ENCODE measurements around the gene CENPU.
A peak's percentile ranks its signal among the peaks of the same experiment; 100 is the strongest.

CENPU gene

GRCh38 chr4:184776821-184777220, 42.9 kb upstream of the CENPU start:
- Histone ChIP-seq H3K36me3 (ENCODE audit: insufficient read depth) (no peaks in the 10 kb centered on the region), H3K4me3 (IDR thresholded peaks at IDR 0.05; ENCODE audit: insufficient read depth, low read depth, low read length) (no peak overlapping the region), H3K27ac (0 out of 2 replicates have a peak overlapping the region, but pooled peaks have one; percentile 4), H2AFZ (ENCODE audit: low read depth) (no peak overlapping the region), H3K4me2 (peak overlapping the region; percentile 20), H3K9ac (no peak overlapping the region), H3K4me1 (ENCODE audit: low read depth, poor library complexity, severe bottlenecking) (peaks cover 23% of the 10 kb centered on the region), H3K27me3 (ENCODE audit: insufficient read depth, low read depth) (no peaks in the 10 kb centered on the region), H3K79me2 (ENCODE audit: insufficient read depth, low read depth) (no peaks in the 10 kb centered on the region), H4K20me1 (ENCODE audit: insufficient read depth) (no peaks in the 10 kb centered on the region)
- TF ChIP-seq CTCF (conservative IDR thresholded peaks at IDR 0.05; ENCODE audit: low read depth, low read length), result no peak

GRCh38 chr4:184775854-184776555, 42.1 kb upstream of the CENPU start:
- H3K36me3 ChIP-seq (ENCODE audit: insufficient read depth), result no peaks in the 10 kb centered on the region
- no peak overlapping the region for H3K4me2 ChIP-seq
- TF ChIP-seq CTCF (conservative IDR thresholded peaks at IDR 0.05; ENCODE audit: low read depth, low read length), result no peak
- no peak overlapping the region for H3K9ac ChIP-seq
- no peaks in the 10 kb centered on the region for H3K27me3 ChIP-seq (ENCODE audit: insufficient read depth, low read depth)
- no peak overlapping the region for H3K27ac ChIP-seq
- no peaks in the 10 kb centered on the region for H4K20me1 ChIP-seq (ENCODE audit: insufficient read depth)
- no peaks in the 10 kb centered on the region for H3K79me2 ChIP-seq (ENCODE audit: insufficient read depth, low read depth)
- H3K4me3 ChIP-seq (IDR thresholded peaks at IDR 0.05; ENCODE audit: insufficient read depth, low read depth, low read length), result no peak overlapping the region
- H3K4me1 ChIP-seq (ENCODE audit: low read depth, poor library complexity, severe bottlenecking), result peaks cover 23% of the 10 kb centered on the region
- H2AFZ ChIP-seq (ENCODE audit: low read depth), result no peak overlapping the region

- TF ChIP-seq CTCF (conservative IDR thresholded peaks at IDR 0.05; ENCODE audit: low read depth, low read length), result no peak
- H3K4me2 ChIP-seq, result no peak overlapping the region
Measured at GRCh38 chr4:184774152-184774551, 40.3 kb upstream of the CENPU start.

GRCh38 chr4:184771416-184771815, 37.5 kb upstream of the CENPU start:
- H3K9ac ChIP-seq, result no peak overlapping the region
- no peak for TF ChIP-seq CTCF (conservative IDR thresholded peaks at IDR 0.05; ENCODE audit: low read depth, low read length)
- H4K20me1 ChIP-seq (ENCODE audit: insufficient read depth), result no peaks in the 10 kb centered on the region
- H3K36me3 ChIP-seq (ENCODE audit: insufficient read depth), result no peaks in the 10 kb centered on the region
- H2AFZ ChIP-seq (ENCODE audit: low read depth), result no peak overlapping the region
- no peak overlapping the region for H3K4me2 ChIP-seq
- no peak overlapping the region for H3K4me3 ChIP-seq (IDR thresholded peaks at IDR 0.05; ENCODE audit: insufficient read depth, low read depth, low read length)
- no peaks in the 10 kb centered on the region for H3K27me3 ChIP-seq (ENCODE audit: insufficient read depth, low read depth)
- no peak overlapping the region for H3K27ac ChIP-seq
- no peaks in the 10 kb centered on the region for H3K79me2 ChIP-seq (ENCODE audit: insufficient read depth, low read depth)
- peaks cover under 1% of the 10 kb centered on the region for H3K4me1 ChIP-seq (ENCODE audit: low read depth, poor library complexity, severe bottlenecking)

More at GRCh38 chr4:184774152-184774551, 40.3 kb upstream of the CENPU start:
- Histone ChIP-seq H3K4me1 (ENCODE audit: low read depth, poor library complexity, severe bottlenecking) (peaks cover 23% of the 10 kb centered on the region), H3K79me2 (ENCODE audit: insufficient read depth, low read depth) (no peaks in the 10 kb centered on the region), H3K36me3 (ENCODE audit: insufficient read depth) (no peaks in the 10 kb centered on the region), H3K27me3 (ENCODE audit: insufficient read depth, low read depth) (no peaks in the 10 kb centered on the region), H3K4me3 (IDR thresholded peaks at IDR 0.05; ENCODE audit: insufficient read depth, low read depth, low read length) (no peak overlapping the region), H3K9ac (no peak overlapping the region), H2AFZ (ENCODE audit: low read depth) (no peak overlapping the region), H4K20me1 (ENCODE audit: insufficient read depth) (no peaks in the 10 kb centered on the region), H3K27ac (no peak overlapping the region)
